OCI-LY1 (cell line): ENCODE data around the gene EP300.

ENCODE experiments used
- H2AFZ ChIP-seq: fragments of 200-600 bp; sonication (generic), shearing (Covaris generic); 2 replicates; pipeline ENCODE4 v1.6.0; 2014; ENCODE audit warnings: antibody characterized with exemption, mild to moderate bottlenecking, low read length
- H3F3A ChIP-seq: fragments of 200-600 bp; sonication (generic), shearing (Covaris generic); 2 replicates; pipeline ENCODE4 v1.6.0; 2014; ENCODE audit warnings: mild to moderate bottlenecking, antibody characterized with exemption, low read length, moderate library complexity; ENCODE audit not compliant: insufficient read depth
- H3K27ac ChIP-seq: fragments of 200-600 bp; sonication (generic); 2 replicates; pipeline ENCODE4 v1.5.1; 2014; ENCODE audit warnings: low read length, mixed run types, mild to moderate bottlenecking, low read depth; ENCODE audit not compliant: poor library complexity, severe bottlenecking
- H3K27me3 ChIP-seq: fragments of 200-600 bp; sonication (generic); 2 replicates; pipeline ENCODE4 v1.6.0; 2014; ENCODE audit warnings: antibody characterized with exemption, mild to moderate bottlenecking, low read length, moderate library complexity; ENCODE audit not compliant: insufficient read depth
- H3K36me3 ChIP-seq: fragments of 200-600 bp; sonication (generic); 2 replicates; pipeline ENCODE4 v1.6.1; 2014; ENCODE audit warnings: mild to moderate bottlenecking, antibody characterized with exemption, low read length, moderate library complexity, mixed read lengths; ENCODE audit not compliant: insufficient read depth
- H3K4me1 ChIP-seq: fragments of 200-600 bp; sonication (generic); 2 replicates; pipeline ENCODE4 v1.5.1; 2014; ENCODE audit warnings: mild to moderate bottlenecking, low read length, moderate library complexity; ENCODE audit not compliant: insufficient read depth, severe bottlenecking
- H3K4me2 ChIP-seq: fragments of 200-600 bp; sonication (generic), shearing (Covaris generic); 2 replicates; pipeline ENCODE4 v1.6.1; 2014; ENCODE audit warnings: low read length
- H3K4me3 ChIP-seq: fragments of 200-600 bp; sonication (generic); 2 replicates; pipeline ENCODE4 v1.5.1; 2014; ENCODE audit warnings: low read length, low read depth, mild to moderate bottlenecking, mixed read lengths; ENCODE audit not compliant: poor library complexity, severe bottlenecking
- H3K79me2 ChIP-seq: fragments of 200-600 bp; shearing (Covaris generic); 2 replicates; pipeline ENCODE4 v1.6.1; 2016; ENCODE audit warnings: mixed run types, low read length, mixed read lengths; ENCODE audit not compliant: insufficient read depth
- H3K9ac ChIP-seq: fragments of 200-600 bp; sonication (generic), shearing (Covaris generic); 2 replicates; pipeline ENCODE4 v1.6.1; 2014; ENCODE audit warnings: mild to moderate bottlenecking, low read length, mixed read lengths
- H3K9me2 ChIP-seq: fragments of 200-600 bp; sonication (generic), shearing (Covaris generic); 2 replicates; pipeline ENCODE4 v1.6.1; 2014; ENCODE audit warnings: low read depth, mild to moderate bottlenecking, low read length, mixed read lengths
- H3K9me3 ChIP-seq: fragments of 200-600 bp; shearing (Covaris generic); 2 replicates; pipeline ENCODE4 v1.6.1; 2014; ENCODE audit warnings: low read length, mixed read lengths
- H4K20me1 ChIP-seq: fragments of 200-600 bp; sonication (generic), shearing (Covaris generic); 2 replicates; pipeline ENCODE4 v1.6.0; 2016; ENCODE audit warnings: mild to moderate bottlenecking, low read length; ENCODE audit not compliant: insufficient read depth
- CTCF ChIP-seq: fragments of 200-600 bp; sonication (generic), shearing (Covaris generic); IDR thresholded peaks from 2 replicates; pipeline ENCODE4 v1.5.1; 2017; ENCODE audit warnings: mild to moderate bottlenecking, antibody characterized with exemption, low read length, moderate library complexity, mixed read lengths
- EZH2 ChIP-seq: fragments of 200-600 bp; sonication (generic), shearing (Covaris generic); IDR thresholded peaks from 2 replicates; pipeline ENCODE4 v1.8.0; 2017; ENCODE audit warnings: borderline replicate concordance, mixed run types, mild to moderate bottlenecking, antibody characterized with exemption, low read length, moderate library complexity, mixed read lengths

Gene EP300

DNA sequence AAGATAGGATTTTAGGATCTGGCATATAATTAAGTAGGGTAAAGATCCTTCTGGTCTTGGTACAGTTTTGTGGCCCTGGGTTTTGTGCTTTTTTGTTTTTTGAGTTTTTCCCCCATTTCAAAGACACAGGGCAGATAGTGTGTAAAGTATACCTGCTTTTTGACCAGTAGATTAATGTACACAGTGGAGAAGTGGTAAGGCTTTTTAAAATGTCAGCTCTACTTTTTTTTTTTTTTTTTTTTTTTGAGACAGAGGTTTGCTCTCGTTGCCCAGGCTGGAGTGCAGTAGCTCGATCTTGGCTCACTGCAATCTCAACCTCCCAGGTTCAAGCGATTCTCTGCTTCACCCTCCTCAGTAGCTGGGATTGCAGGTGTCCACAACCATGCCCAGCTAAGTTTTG, 4.0 kb downstream of the EP300 start:
- Histone ChIP-seq H3K4me2 (peak overlapping the region; percentile 75), H3K4me3 (peak overlapping the region; percentile 82), H3K79me2 (peaks cover 89% of the 10 kb centered on the region), H3K4me1 (peaks cover 61% of the 10 kb centered on the region), H3K36me3 (peaks cover 34% of the 10 kb centered on the region), H3K27me3 (no peaks in the 10 kb centered on the region), H3K9me3 (no peaks in the 10 kb centered on the region), H3K9me2 (no peaks in the 10 kb centered on the region), H3K27ac (no peak overlapping the region), H4K20me1 (peaks cover 3% of the 10 kb centered on the region; the same call in 1 of the 2 replicates), H3F3A (no peaks in the 10 kb centered on the region), H3K9ac (peak overlapping the region; percentile 26; the same call in 1 of the 2 replicates), H2AFZ (no peak overlapping the region)
- no peak for TF ChIP-seq EZH2

DNA sequence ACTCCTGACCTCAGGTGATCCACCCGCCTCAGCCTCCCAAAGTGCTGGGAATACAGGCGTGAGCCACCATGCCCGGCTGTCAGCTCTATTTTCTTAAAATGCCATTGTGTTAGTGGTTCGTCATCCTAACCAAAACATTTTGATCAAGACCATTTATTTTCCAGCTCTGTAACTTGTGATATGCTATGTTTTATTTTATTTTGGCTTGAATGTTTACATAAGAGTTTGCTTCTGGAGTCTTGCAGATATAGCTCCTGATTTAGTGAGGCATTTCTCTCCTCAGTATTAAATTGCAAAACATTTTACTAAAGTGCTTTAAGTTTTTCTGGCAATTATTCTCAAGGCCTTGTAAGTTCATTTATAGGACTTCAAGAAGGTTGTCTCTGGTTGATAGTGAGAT, 4.4 kb downstream of the EP300 start:
- peaks cover 94% of the 10 kb centered on the region for H3K79me2 ChIP-seq
- peaks cover 3% of the 10 kb centered on the region; the same call in 1 of the 2 replicates for H4K20me1 ChIP-seq
- H3K4me2 ChIP-seq, result peak overlapping the region; percentile 75; the same call in 1 of the 2 replicates
- no peak overlapping the region for H2AFZ ChIP-seq
- no peak overlapping the region for H3K9ac ChIP-seq
- no peaks in the 10 kb centered on the region for H3F3A ChIP-seq
- H3K9me3 ChIP-seq, result no peaks in the 10 kb centered on the region
- TF ChIP-seq CTCF (no peak), EZH2 (no peak)
- no peak overlapping the region for H3K27ac ChIP-seq
- H3K4me3 ChIP-seq, result peak overlapping the region; percentile 14
- no peaks in the 10 kb centered on the region for H3K27me3 ChIP-seq
- H3K9me2 ChIP-seq, result no peaks in the 10 kb centered on the region
- H3K4me1 ChIP-seq, result peaks cover 61% of the 10 kb centered on the region
- peaks cover 39% of the 10 kb centered on the region for H3K36me3 ChIP-seq

- peak overlapping the region; percentile 28 for H3K27ac ChIP-seq
- H3K9me2 ChIP-seq, result no peaks in the 10 kb centered on the region
- H3K4me2 ChIP-seq, result peak overlapping the region; percentile 48; the same call in 1 of the 2 replicates
- no peak overlapping the region; the same call in 1 of the 2 replicates for H3K9ac ChIP-seq
- peaks cover 61% of the 10 kb centered on the region for H3K4me1 ChIP-seq
- H3K27me3 ChIP-seq, result no peaks in the 10 kb centered on the region
- H3K79me2 ChIP-seq, result peaks cover 100% of the 10 kb centered on the region
- TF ChIP-seq EZH2 (no peak), CTCF (no peak)
- peaks cover 49% of the 10 kb centered on the region for H3K36me3 ChIP-seq
- no peak overlapping the region for H2AFZ ChIP-seq
- H3K4me3 ChIP-seq, result peak overlapping the region; percentile 36
- H3F3A ChIP-seq, result no peaks in the 10 kb centered on the region
- no peaks in the 10 kb centered on the region for H3K9me3 ChIP-seq
- H4K20me1 ChIP-seq, result peaks cover 3% of the 10 kb centered on the region; the same call in 1 of the 2 replicates
Measured at GRCh38 chr22:41099036-41099435, 6.6 kb downstream of the EP300 start.
